K562 (cell line): ENCODE measurements around the gene PRRX1.

Source experiments
- ELK1 ChIP-seq: sonication (generic); formaldehyde crosslinking; IDR thresholded peaks from 2 replicates; pipeline ENCODE4 v1.8.1; 2022; ENCODE audit warnings: missing genetic modification reagents
- KAT2B ChIP-seq: IDR thresholded peaks from one replicate; pipeline ENCODE4 v1.6.1; 2012; ENCODE audit warnings: low read depth, mild to moderate bottlenecking, control low read depth, inconsistent platforms, low read length, moderate library complexity
- KDM2B ChIP-seq: fragments of 250-450 bp; sonication (Bioruptor Pico); IDR thresholded peaks from 2 replicates; pipeline ENCODE4 v1.8.0; 2021; ENCODE audit warnings: mild to moderate bottlenecking, moderate library complexity
- NFATC3 ChIP-seq: fragments of 450-650 bp; IDR thresholded peaks from 2 replicates; pipeline ENCODE4 v1.6.1; 2017; ENCODE audit warnings: mild to moderate bottlenecking
- NUFIP1 ChIP-seq: fragments of 450-650 bp; IDR thresholded peaks from 2 replicates; pipeline ENCODE4 v1.6.1; 2018; ENCODE audit not compliant: partially characterized antibody
- ZNF507 ChIP-seq: conservative IDR thresholded peaks from 2 replicates; pipeline ENCODE4 v1.6.1; 2017; ENCODE audit warnings: missing genetic modification characterization, missing compliant biosample characterization
- TF ChIP-seq, protein P1 (sequence below): sonication (generic); formaldehyde crosslinking; IDR thresholded peaks from 2 replicates; pipeline ENCODE4 v1.8.1; 2023; ENCODE audit warnings: mild to moderate bottlenecking, missing genetic modification reagents

- no peak for TF ChIP-seq ELK1 (CRISPR knock-in tag)
- no peak for TF ChIP-seq NUFIP1
- TF ChIP-seq KDM2B (CRISPR knock-in tag), result no peak
- TF ChIP-seq ZNF507 (tag), result no peak
- no peak for TF ChIP-seq NFATC3
- TF ChIP-seq, protein P1, sequence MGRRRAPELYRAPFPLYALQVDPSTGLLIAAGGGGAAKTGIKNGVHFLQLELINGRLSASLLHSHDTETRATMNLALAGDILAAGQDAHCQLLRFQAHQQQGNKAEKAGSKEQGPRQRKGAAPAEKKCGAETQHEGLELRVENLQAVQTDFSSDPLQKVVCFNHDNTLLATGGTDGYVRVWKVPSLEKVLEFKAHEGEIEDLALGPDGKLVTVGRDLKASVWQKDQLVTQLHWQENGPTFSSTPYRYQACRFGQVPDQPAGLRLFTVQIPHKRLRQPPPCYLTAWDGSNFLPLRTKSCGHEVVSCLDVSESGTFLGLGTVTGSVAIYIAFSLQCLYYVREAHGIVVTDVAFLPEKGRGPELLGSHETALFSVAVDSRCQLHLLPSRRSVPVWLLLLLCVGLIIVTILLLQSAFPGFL (CRISPR knock-in tag), result no peak
- no peak for TF ChIP-seq KAT2B
Observed at GRCh38 chr1:170660281-170660713, 3.6 kb upstream of the PRRX1 start.
